GM20000 (cell line): Measurements from ENCODE around the gene VKORC1L1.

Experiments used
- DNase-seq: peaks from one replicate; pipeline ENCODE4 v3.0.0; 2012; ENCODE audit warnings: low spot score
- CTCF ChIP-seq: IDR thresholded peaks from 2 replicates; pipeline ENCODE4 v1.5.1; 2012; ENCODE audit warnings: mild to moderate bottlenecking, control low read depth; ENCODE audit errors: extremely low read depth, missing control alignments

VKORC1L1 gene

GRCh38 chr7:65972976-65973375 is 100.1 kb downstream of the VKORC1L1 start:
- TF ChIP-seq CTCF: no peak
- no peak for DNase-seq

- TF ChIP-seq CTCF: no peak
- no peak for DNase-seq
Observed at GRCh38 chr7:65974191-65974801, 101.4 kb downstream of the VKORC1L1 start.

- DNase-seq: no peak
- TF ChIP-seq CTCF: no peak
Observed at GRCh38 chr7:65974876-65975275, 102.0 kb downstream of the VKORC1L1 start.

- DNase-seq: no peak
- TF ChIP-seq CTCF: no peak
Observed at GRCh38 chr7:65975814-65976445, 103.1 kb downstream of the VKORC1L1 start.

- TF ChIP-seq CTCF: no peak
- DNase-seq: no peak
Observed at GRCh38 chr7:65976659-65977196, 103.9 kb downstream of the VKORC1L1 start.

- TF ChIP-seq CTCF: no peak
- DNase-seq: no peak
Observed at GRCh38 chr7:65978891-65979582, 106.2 kb downstream of the VKORC1L1 start.
